Midbrain (tissue), 1 donor: ENCODE measurements around the gene HOXC6.

Source experiments
- DNase-seq: peaks from one replicate; lab custom pipeline; 2025; lab: John Stamatoyannopoulos, UW

HOXC6 gene

DNA sequence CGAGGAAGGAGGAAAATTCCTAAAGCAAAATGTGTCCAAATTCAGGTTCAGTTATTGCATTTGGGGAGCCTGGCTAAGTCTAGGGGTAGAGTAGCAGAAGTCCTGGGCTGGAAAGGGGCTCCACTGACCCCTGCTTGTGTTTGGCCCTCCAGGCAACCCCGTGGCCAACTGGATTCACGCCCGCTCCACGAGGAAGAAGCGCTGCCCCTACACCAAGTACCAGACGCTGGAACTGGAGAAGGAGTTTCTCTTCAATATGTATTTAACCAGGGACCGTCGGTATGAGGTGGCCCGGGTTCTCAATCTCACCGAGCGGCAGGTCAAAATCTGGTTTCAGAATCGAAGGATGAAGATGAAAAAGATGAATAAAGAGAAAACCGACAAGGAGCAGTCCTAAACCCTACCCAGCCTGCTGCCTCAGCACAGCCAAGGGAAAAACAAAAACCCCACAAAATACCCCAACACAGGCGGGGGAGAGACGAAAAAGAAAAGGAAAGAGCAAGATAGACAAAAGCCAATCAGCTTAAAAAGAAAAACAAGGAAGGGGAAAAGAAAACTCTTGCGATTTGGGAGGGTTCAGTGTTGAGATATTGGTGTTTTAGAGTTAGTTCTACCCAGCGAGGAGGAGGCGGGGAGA, 25.8 kb upstream of the HOXC6 start:
- DNase-seq = no peak

GRCh38 chr12:54002915-54003389, 25.3 kb upstream of the HOXC6 start:
- no peak for DNase-seq

DNA sequence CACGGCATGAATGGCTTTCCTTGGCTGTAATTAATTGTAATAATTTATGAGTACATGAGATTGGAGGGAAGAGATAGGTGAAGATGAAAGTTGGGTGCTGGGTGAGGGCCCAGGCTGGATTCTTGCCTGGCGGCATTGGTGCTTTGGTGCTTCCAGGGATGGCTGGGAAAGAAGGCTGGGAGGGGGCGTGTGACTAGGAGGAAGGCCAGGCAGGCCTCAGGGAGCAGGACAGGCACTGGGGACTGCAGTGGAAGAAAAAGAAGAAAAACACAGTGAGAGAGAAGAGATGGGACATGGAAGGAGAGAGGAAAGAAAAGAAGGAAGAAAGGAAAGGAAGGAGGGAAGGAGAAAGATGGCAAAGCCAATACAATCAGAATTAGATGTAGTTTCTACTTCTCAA, 24.6 kb upstream of the HOXC6 start:
- no peak for DNase-seq

DNA sequence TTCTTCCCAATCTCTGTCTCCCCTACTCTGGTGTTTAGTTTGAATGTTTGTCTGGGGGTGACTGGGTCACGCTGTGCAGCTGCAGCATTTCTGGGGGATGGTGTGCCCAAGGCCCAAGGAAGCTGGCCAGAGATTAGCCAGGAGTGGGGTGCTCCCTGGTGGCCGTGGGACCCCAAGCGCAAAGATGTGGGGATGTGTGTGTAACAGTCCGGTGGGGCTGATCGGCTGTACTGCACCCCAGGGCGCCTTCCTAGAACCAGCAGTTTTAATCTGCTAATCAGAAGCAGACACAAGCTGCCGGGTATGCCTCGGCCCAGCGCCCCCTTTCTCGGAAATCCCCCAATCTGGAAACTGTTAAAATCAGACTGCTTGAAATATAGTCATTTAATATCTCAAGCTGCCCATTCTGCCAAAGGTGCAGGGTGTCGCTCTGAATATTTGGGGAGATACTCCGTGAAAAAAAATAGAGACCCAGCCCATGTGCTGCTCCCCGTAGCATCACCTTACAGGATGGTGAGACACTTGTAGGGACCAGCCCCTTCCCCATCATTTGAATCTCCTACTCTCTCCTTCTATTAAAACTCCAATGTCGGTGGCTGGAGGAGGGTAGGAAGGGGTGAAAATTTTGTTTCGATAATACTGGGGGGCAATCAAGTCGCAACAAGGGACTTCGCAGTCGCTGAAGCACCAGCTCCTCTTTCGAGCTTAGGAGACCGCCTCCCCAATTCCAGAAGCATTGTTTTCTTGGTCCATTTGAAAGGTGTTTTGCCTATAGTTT, 24.0 kb upstream of the HOXC6 start:
- DNase-seq = no peak

- no peak for DNase-seq
Observed at GRCh38 chr12:54004841-54005530, 23.3 kb upstream of the HOXC6 start.

GRCh38 chr12:54005531-54005852, 22.7 kb upstream of the HOXC6 start:
- DNase-seq = no peak

DNA sequence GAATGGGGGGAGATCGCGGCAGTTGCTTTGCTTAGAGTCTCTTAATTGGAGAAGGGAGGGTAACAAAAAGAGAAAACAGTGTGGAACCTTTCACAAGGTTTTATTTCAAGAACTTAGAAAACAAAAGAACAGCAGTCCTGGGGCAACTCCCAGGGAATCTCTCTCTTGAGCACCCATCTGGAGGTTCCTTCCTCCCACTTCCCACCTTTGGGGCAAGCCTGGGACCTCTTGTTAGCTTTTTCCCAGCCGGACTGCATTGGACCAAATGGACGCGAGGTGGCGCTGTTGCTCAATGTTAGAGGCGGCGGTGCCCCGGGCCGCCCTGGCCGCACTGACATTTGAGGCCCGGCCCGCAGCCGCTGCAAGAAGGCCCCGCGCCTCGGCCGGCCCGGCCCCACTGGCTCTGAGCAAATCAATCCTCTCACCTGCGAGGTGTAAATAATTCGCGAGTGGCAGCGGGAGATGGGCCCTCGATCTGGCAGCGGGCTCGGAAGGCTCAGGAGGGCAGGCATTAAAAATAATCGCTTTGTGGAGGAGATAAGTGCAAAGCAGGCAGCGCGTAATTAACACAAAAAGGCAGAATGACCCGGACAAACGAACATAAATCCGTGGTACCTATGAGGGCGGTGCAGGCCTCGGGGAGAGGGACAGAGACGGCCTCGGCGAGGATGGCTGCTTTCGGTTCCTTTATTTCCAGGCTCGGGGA, 22.2 kb upstream of the HOXC6 start:
- peak; percentile 79 for DNase-seq

- DNase-seq = no peak
Observed at GRCh38 chr12:54006559-54007220, 21.6 kb upstream of the HOXC6 start.

DNA sequence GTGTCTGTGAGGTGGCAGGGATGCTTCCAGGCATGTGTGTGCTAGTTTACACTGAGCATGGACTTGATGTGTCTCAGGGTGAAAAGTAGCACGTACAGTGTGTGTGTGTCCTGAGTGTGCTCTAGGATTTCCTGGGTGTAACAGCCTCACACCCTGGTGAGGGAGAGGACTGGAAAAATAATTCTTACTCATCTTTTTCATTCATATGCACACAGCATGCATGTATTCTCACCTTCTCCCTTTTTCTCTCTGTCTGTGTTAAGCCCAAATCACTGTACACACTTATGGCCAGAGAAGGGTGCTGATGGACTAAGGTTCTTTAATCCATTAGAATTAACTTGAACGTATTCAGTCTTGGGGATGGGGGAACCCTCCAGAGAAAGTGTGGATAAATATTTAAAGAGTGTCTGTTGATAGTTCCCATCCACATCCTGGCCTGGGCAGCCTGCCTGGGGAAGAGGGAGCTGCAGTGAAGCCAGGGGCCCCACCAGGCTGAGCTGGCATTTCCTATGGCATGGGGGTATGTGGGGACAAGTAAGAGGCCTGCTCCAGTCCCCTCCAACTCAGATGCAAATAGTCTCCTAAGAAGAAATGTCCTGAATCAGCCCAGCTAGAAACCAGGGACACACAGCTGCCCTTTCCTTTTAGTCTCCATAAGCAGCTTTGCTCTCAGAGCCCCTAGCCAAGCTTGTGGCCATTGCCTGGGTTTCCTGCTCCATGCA, 20.5 kb upstream of the HOXC6 start:
- no peak for DNase-seq

GRCh38 chr12:54008260-54008552, 20.0 kb upstream of the HOXC6 start:
- DNase-seq = no peak

DNA sequence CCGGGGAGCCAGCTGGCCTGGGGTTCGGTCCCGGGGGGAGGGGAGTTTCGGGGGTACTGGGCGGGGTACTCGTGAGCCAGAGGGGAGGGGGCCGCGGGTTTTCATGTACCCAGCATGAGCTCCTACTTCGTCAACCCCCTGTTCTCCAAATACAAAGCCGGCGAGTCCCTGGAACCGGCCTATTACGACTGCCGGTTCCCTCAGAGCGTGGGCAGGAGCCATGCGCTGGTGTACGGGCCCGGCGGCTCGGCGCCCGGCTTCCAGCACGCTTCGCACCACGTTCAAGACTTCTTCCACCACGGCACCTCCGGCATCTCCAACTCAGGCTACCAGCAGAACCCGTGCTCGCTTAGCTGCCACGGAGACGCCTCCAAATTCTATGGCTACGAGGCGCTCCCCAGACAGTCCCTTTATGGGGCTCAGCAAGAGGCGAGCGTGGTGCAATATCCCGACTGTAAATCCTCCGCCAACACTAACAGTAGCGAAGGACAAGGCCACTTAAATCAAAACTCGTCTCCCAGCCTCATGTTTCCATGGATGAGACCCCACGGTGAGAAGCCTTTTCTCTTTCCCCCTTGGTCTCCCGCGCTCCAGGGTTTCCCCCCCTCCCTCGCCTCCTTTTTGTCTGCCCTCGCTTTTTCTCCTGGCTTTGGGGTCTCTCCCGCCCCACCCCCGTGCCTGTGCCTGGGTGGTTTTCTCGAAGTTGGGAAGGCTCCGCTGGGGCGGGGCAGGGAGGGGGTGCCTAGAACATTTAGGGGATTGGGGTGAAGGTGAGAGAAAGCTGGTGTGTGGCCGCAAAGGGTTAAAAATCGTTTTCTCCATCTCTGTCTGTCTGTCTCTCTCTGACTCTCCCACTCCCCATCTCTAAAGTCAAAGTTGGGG, 18.8 kb upstream of the HOXC6 start:
- no peak for DNase-seq

GRCh38 chr12:54010053-54010971, 17.9 kb upstream of the HOXC6 start:
- DNase-seq = no peak

GRCh38 chr12:54010972-54011664, 17.1 kb upstream of the HOXC6 start:
- no peak for DNase-seq

DNA sequence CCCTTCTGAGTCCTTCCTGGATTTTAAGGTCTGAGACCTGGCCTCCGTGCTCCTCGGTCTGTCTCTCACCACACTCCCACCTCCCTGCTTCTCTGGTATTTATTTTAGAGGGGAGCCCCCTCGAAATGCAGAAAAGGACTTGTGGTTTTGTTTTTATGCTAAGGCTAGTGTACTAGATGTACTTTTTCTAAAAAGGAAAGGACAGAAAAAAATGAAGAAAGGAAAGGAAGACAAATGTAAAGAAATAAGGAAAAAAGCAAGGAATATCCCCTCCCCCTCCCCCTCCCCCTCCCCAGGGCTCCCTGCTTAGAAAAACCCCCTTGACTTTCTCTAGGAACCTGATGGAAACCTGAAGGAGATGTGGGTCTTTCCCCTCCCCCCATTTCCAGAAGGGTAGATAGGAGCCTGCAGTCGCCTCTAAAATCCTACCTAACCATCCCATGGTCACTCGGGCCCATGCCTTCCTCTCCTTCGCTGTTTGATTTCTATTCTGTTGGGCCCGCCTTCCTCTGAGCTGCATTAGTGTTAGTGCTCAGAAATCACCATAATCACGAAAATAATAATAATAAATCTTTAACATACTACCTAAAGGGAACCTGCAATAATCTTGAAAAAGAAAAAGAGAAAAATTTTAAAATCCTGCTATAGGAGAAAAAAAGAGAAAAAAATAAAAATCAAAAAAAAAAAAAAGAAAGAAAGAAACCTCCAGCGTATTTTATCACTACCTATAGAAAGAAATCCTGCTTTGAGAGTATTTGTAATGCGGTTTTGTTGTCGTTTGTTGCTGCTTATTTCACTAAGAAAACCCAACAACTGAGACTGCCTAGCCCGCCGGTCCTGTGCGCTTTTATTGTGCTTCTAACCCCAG, 16.3 kb upstream of the HOXC6 start:
- DNase-seq = no peak

DNA sequence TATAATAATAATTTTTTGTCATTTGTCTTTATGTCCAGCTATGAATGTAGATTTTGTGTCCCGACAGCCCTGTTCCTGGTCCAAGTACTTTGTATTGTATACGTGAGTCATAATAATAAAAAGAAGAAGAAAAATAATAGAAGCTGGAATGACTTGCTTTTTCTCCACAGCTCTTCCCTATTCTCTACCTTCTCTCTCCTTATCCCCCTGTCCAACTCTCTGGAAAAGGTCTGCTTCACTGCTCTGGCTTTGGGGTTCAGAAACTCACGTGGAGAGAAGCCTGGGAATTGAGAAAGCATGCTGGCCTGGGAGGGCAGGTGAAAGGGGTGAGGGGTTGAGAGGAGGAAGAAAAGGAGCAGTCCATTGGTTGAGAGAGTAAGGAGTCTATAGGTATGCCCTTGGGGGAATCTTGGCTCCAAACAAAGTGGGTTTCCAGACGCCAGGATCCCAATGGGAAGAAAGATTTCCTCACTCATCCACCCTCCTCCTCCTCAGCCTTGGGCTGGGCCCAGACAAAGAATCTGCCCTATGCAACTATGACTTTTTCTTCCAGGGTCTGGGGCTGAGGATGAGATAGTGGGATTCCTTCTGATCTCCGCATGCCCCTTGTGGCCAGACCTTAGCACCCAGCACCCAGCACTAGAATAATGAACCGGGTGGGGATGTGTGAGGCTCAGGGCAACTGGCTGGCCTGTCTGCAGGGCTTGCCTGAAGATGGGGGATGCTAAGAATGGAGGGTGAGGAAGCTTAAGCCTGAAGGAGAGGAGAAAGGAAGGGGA, 15.4 kb upstream of the HOXC6 start:
- DNase-seq = no peak

DNA sequence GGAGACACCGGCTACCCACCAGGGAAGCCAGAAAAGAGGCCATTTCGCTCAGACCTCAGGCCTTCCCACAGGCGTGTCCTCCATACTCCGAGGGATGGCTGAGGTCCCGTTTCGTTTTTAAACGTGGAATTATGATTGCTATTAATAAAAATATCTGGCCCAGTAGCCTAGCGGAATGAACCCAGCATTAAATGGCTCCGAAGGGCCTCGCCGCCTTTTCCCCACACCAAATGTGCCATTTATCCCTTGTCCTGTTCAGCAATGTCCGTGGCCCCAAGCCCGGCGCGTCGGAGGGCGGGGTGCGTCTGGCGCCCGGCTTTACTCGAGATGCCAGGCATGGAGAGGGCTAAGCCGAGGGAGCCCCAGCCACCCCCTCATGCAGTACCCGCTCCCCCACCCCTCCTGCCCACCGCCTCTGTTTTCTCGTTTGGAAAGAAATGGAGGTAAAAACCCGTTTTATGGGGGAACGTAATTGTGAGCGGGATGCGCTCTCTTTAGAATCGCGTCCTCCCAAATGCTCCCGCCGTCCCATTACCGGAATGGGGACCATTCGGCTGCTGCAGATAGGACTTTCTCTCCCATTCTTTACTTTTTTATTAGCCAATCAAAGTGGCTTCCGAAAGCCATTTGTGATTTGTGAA, 13.7 kb upstream of the HOXC6 start:
- DNase-seq = no peak
